ENCODE measurements around the gene TOM1L1. TPM values are rescaled to one million over a fixed set of nuclear protein-coding genes. Genes with fewer than 3 reads are reported as not detected.

TOM1L1 gene
- total RNA-seq, 4 donors from 2014 or later = 2.3 to 4.7 (median 4.2) TPM

DNA sequence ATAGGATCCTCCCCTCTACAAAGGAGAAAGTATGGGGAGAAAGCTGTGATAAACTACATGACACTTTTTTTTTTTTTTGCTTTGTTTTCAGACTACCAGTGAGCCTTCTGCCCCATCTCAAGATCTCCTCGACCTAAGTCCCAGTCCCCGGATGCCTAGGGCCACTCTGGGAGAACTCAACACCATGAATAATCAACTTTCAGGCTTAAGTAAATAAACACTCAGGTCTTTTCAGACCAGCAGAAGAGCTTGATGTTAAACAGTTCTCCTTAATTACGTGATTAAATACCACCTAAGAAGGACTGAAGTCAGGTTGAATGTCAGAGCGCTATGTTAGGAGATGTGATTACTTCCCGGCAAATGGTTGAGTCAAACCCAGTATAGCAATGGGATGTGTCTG, 36.4 kb downstream of the TOM1L1 start:
- intact Hi-C loops (cut with DNase I; ENCODE audit: low total_unique reads) = no loop called here
- H3K36me3 ChIP-seq = no peaks in the 10 kb centered on the region

DNA sequence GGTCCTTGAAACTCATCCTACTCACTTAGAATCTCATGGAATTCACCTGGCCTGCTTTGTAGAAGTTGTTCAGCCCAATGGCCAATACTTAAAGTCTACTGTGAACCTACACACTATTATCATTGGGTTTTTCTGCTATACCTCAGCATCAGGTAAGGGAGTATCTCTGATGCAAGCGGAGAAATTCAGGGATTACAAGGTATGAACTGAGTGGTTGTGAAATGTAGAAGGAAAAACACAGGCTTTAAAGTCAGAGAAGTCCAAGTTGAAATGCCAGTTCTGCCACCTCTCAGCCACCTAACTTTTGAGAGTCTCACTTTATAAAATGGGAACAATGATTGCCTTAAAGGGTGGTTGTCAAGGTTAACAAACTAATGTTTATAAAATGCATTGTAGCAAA, 36.8 kb downstream of the TOM1L1 start:
- Histone ChIP-seq H3K4me3 (no peak overlapping the region), H3K9me3 (no peaks in the 10 kb centered on the region), H3K27ac (no peak overlapping the region), H3K4me1 (no peaks in the 10 kb centered on the region), H3K27me3 (no peaks in the 10 kb centered on the region), H3K36me3 (no peaks in the 10 kb centered on the region)
- in situ Hi-C loops (cut with MboI; ENCODE audit: low sequenced_read_pairs in 4 of 4) (no loop called here), intact Hi-C loops (cut with DNase I; ENCODE audit: low total_unique reads) (no loop called here)
- TF ChIP-seq POLR2A (IDR thresholded peaks at IDR 0.05) = no peak
- TF ChIP-seq, protein P1, sequence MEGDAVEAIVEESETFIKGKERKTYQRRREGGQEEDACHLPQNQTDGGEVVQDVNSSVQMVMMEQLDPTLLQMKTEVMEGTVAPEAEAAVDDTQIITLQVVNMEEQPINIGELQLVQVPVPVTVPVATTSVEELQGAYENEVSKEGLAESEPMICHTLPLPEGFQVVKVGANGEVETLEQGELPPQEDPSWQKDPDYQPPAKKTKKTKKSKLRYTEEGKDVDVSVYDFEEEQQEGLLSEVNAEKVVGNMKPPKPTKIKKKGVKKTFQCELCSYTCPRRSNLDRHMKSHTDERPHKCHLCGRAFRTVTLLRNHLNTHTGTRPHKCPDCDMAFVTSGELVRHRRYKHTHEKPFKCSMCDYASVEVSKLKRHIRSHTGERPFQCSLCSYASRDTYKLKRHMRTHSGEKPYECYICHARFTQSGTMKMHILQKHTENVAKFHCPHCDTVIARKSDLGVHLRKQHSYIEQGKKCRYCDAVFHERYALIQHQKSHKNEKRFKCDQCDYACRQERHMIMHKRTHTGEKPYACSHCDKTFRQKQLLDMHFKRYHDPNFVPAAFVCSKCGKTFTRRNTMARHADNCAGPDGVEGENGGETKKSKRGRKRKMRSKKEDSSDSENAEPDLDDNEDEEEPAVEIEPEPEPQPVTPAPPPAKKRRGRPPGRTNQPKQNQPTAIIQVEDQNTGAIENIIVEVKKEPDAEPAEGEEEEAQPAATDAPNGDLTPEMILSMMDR (IDR thresholded peaks at IDR 0.05 in 4 of 5, conservative IDR thresholded peaks at IDR 0.05 in 1 of 5) = no peak
- ATAC-seq (no peak), DNase-seq (no peak)

More for the DNA sequence above, 36.4 kb downstream of the TOM1L1 start:
- Histone ChIP-seq H3K27ac (no peak overlapping the region), H3K4me1 (no peaks in the 10 kb centered on the region), H3K4me3 (no peak overlapping the region), H3K27me3 (no peaks in the 10 kb centered on the region), H3K9me3 (no peaks in the 10 kb centered on the region)
- TF ChIP-seq, protein P1 (IDR thresholded peaks at IDR 0.05 in 4 of 5, conservative IDR thresholded peaks at IDR 0.05 in 1 of 5) = no peak
- TF ChIP-seq POLR2A (IDR thresholded peaks at IDR 0.05) = no peak
- in situ Hi-C loops (cut with MboI; ENCODE audit: low sequenced_read_pairs in 4 of 4) = no loop called here
- DNase-seq (no peak), ATAC-seq (no peak)

DNA sequence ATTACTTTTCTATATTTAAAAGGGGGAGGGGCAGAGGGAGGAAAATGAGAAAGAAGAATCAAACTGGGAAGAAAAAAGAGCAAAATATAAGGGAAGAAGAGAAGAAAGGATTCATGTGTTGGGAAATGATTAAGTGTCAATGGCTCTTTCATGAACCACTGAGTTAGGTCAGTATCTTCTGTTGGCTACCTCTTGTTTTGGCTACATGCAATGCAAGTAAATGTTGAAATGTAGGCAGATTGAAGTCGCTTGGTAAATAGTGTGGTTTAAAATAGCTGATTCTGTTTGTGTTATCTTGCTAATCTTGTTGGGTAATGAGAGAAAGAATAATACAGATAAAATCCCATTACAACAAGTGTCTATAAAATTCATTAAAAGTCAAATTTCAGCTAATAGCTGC, 40.6 kb downstream of the TOM1L1 start:
- Histone ChIP-seq H3K4me1 (no peaks in the 10 kb centered on the region), H3K4me3 (no peak overlapping the region), H3K27ac (no peak overlapping the region), H3K27me3 (no peaks in the 10 kb centered on the region), H3K9me3 (no peaks in the 10 kb centered on the region), H3K36me3 (no peaks in the 10 kb centered on the region)
- intact Hi-C loops (cut with DNase I; ENCODE audit: low total_unique reads) (no loop called here), in situ Hi-C loops (cut with MboI; ENCODE audit: low sequenced_read_pairs in 4 of 4) (no loop called here)
- ATAC-seq = no peak
- TF ChIP-seq, protein P1 (IDR thresholded peaks at IDR 0.05 in 4 of 5, conservative IDR thresholded peaks at IDR 0.05 in 1 of 5) = no peak
- no peak for TF ChIP-seq POLR2A (IDR thresholded peaks at IDR 0.05)
- no peak for DNase-seq

DNA sequence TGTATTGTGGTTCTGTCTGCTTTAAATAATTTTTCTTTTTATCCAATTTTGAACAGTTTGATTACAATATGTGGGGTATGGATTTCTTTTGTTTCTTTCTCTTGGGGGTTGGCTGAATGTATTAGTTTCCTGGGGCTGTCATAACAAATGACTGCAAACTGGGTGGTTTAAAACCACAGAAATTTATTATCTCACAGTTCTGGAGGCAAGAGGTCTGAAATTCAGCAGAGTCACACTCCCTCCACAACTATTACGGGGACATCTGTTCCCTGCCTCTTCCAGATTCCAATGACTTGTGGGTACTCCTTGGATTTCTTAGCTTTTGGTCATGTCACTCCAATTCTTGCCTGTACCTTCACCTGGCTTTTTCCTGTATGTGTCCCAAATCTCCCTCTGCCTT, 44.1 kb downstream of the TOM1L1 start:
- Histone ChIP-seq H3K9me3 (no peaks in the 10 kb centered on the region), H3K4me3 (no peak overlapping the region), H3K27ac (no peak overlapping the region), H3K4me1 (peaks cover 0 to 4% of the 10 kb centered on the region in 2 donors), H3K27me3 (no peaks in the 10 kb centered on the region), H3K36me3 (no peaks in the 10 kb centered on the region)
- ATAC-seq (no peak), DNase-seq (no peak)
- in situ Hi-C loops (cut with MboI; ENCODE audit: low sequenced_read_pairs in 4 of 4) (no loop called here), intact Hi-C loops (cut with DNase I; ENCODE audit: low total_unique reads) (no loop called here)
- TF ChIP-seq, protein P1 (IDR thresholded peaks at IDR 0.05 in 4 of 5, conservative IDR thresholded peaks at IDR 0.05 in 1 of 5) = no peak
- no peak for TF ChIP-seq POLR2A (IDR thresholded peaks at IDR 0.05)

DNA sequence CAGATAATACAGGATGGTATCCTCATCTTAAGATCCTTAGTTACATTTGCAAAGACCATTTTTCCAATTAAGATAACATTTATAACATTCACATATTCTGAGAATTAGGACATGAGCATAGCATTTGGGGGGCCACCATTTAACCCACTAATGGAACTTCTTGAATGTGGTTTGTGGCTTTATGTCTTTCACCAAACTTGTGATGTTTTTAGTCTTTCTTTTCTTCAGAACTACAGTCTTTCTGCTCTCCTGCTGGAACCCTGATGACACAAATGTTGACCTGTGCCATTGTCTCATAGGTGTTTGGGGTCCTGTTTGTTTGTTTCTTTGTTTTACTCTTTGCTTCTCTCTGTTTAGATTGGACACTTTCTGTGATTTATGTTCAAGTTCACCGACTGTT, 44.6 kb downstream of the TOM1L1 start:
- in situ Hi-C loops (cut with MboI; ENCODE audit: low sequenced_read_pairs in 4 of 4) = no loop called here
- no peak for ATAC-seq
- no peak overlapping the region for H3K27ac ChIP-seq
- peaks cover 0 to 4% of the 10 kb centered on the region in 2 donors for H3K4me1 ChIP-seq
- no peak for DNase-seq
- no peak overlapping the region for H3K4me3 ChIP-seq
- H3K36me3 ChIP-seq = no peaks in the 10 kb centered on the region
- H3K27me3 ChIP-seq = no peaks in the 10 kb centered on the region
- TF ChIP-seq POLR2A (IDR thresholded peaks at IDR 0.05) = no peak
- TF ChIP-seq, protein P1 (IDR thresholded peaks at IDR 0.05 in 4 of 5, conservative IDR thresholded peaks at IDR 0.05 in 1 of 5) = no peak
- H3K9me3 ChIP-seq = no peaks in the 10 kb centered on the region
- intact Hi-C loops (cut with DNase I; ENCODE audit: low total_unique reads) = no loop called here

All from gastrocnemius medialis (tissue), 4 donors.